IPS-20b (cell line): ENCODE data around the gene RSPH6A.
A peak's percentile ranks its signal among the peaks of the same experiment; 100 is the strongest.

Source experiments
- H3K27ac ChIP-seq: one replicate; pipeline ENCODE4 v1.5.1; 2013; ENCODE audit warnings: low read length
- H3K27me3 ChIP-seq: 2 replicates; pipeline ENCODE4 v1.6.1; 2013; ENCODE audit warnings: mild to moderate bottlenecking, low read length, inconsistent platforms; ENCODE audit not compliant: insufficient read depth
- H3K36me3 ChIP-seq: 2 replicates; pipeline ENCODE4 v1.6.1; 2013; ENCODE audit warnings: low read depth, mild to moderate bottlenecking, inconsistent platforms, low read length, moderate library complexity; ENCODE audit not compliant: insufficient read depth
- H3K4me1 ChIP-seq: 2 replicates; pipeline ENCODE4 v1.6.1; 2013; ENCODE audit warnings: mild to moderate bottlenecking, control low read depth, inconsistent platforms, low read length, moderate library complexity; ENCODE audit not compliant: insufficient read depth
- H3K4me3 ChIP-seq: 2 replicates; pipeline ENCODE4 v1.5.1; 2013; ENCODE audit warnings: mild to moderate bottlenecking, low read length, inconsistent platforms
- H3K9ac ChIP-seq: 2 replicates; pipeline ENCODE4 v1.6.1; 2013; ENCODE audit warnings: low read depth, mild to moderate bottlenecking, inconsistent platforms, low read length, moderate library complexity
- H3K9me3 ChIP-seq: 2 replicates; pipeline ENCODE4 v1.6.1; 2013; ENCODE audit warnings: mild to moderate bottlenecking, low read depth, low read length, inconsistent platforms; ENCODE audit not compliant: insufficient read depth

The RSPH6A gene

DNA sequence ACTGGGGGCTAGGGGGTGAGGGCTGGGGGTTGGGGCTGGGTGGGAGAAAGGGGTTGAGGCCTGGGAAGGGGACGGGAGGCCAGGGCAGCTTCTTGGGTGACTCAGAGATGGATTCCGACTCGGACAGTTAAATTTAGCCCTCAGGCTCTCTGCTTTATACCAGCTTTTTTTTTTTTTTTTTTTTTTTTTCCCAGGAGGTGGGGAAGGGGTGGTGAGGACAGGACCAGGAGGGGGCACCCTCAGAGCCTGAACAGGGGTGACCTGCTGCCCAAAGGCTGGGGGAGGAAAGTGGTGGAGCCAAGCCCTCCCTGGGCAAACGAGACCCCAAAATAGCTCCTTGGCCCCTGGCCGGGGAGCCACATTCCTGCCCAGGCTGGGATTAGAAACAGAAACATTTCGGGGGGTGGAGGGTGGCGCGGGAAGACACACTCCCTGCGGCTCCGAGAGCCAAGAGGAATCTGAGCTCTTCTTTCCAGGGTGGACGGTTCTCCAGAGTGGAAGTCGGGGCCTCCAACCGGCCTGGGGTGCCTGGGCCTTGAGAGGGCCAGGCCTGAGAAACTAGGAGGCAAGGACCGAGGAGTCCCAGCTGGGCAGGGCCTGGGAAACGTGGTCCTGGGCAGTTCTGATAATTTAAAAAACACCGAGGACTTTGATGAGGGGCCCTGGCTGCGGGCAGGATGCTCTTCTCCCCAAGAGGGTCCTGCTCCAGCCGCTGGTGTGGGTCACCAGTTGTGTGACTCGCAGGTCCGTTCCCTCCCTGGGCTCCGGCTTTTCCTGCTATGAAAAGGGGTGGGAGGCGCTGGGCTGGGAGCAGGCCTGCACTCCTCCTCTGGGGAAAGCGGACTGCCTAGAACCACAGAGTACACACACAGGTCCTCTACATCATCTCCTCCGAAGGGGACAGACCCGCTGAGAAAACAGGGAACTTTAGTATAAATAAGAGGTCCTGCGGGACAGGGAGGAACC is 32.0 kb downstream of the RSPH6A start:
- Histone ChIP-seq H3K9ac (no peak overlapping the region; the same call in 1 of the 2 replicates), H3K36me3 (peaks cover 28% of the 10 kb centered on the region), H3K9me3 (no peaks in the 10 kb centered on the region), H3K4me1 (peaks cover 16% of the 10 kb centered on the region), H3K27me3 (peaks cover 15% of the 10 kb centered on the region), H3K27ac (no peak overlapping the region), H3K4me3 (no peak overlapping the region)

DNA sequence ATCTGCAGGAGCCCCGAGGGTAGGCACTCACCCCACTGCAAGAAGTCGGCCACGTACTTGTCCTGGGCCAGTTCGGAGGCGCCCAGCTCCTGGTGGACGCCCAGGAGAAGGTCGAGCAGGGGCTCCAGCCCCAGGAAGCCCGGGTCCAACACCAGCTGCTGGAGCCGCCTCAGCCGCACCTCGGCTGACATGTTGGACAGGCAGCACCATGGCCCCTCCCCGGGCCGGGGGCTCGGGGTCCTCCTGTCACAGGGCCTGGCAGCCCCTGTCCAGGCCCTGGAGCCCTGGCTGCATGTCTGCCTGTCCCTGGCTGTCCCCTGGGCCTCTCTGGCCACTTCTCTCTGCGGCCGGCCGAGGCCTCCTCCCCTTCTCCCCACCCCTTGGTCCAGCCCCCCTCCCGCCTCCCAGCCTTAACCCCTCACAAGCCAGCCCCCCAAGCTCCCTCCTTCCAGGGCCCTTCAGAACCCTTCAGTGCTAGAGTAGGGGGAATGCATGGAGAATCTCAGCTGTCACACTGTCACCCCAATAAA is 32.9 kb downstream of the RSPH6A start, which contains the start of gene DMPK:
Gene DMPK, minus strand, starts transcription at position 329 of the 530 bp plus-strand sequence. Its CDS starts 138 bp downstream, at position 191.
- no peak within 1 kb of the TSS; the same call in 1 of the 2 replicates for H3K9ac ChIP-seq
- H3K4me3 ChIP-seq: no peak within 1 kb of the TSS
- H3K36me3 ChIP-seq: peaks cover 31% of the 10 kb centered on the region
- H3K27ac ChIP-seq: no peak within 1 kb of the TSS
- H3K4me1 ChIP-seq: peaks cover 16% of the 10 kb centered on the region
- H3K9me3 ChIP-seq: no peaks in the 10 kb centered on the region
- H3K27me3 ChIP-seq: peaks cover 15% of the 10 kb centered on the region

DNA sequence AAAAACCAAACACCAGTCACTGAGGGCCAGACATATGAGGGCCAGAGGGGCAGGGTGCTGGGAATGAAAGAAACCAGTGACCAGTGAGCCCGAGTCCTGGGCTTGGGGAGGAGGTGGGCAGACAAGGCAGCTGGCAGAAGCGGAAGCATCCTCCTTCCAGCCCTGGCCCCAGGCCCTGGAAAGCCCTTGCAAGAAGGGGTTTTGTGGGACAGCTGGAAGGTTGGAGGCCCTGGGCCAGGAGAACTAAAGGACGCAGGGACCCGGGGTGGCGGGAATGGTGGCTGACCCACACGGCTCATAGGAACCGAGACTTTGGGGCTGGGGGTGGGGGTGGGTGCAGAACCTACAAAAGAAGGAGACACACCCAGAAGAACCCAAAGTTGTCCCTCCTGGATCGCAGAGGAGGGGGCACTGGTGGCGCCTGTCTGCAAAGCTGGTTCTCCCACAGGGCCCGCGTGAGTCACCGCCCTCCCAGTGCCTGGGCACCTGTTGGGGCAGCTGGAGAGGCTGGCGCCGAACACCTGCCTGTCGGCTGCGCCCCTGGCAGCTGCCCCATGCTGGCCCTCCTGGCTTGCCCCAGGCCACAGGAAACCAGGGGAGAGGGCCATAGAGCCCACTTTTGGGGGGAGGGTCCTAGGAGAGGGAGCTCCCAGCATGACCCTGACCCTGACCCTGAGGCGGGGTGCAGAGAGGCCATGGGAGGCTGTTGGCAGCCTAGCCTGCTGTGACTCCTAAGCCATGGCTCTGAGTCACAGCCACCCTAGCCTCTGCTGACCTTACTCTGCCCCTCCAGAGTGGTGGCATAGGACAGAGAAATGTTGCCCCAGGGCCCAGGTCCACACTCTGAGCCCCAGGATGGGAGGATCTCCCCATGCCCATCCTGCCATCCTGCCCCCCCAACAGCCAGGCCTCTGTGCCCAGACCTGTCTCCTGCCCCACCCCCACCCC is 33.6 kb downstream of the RSPH6A start:
- peaks cover 31% of the 10 kb centered on the region for H3K36me3 ChIP-seq
- peaks cover 16% of the 10 kb centered on the region for H3K4me1 ChIP-seq
- H3K9ac ChIP-seq: no peak overlapping the region
- peaks cover 15% of the 10 kb centered on the region for H3K27me3 ChIP-seq
- H3K4me3 ChIP-seq: no peak overlapping the region
- H3K27ac ChIP-seq: no peak overlapping the region
- no peaks in the 10 kb centered on the region for H3K9me3 ChIP-seq

DNA sequence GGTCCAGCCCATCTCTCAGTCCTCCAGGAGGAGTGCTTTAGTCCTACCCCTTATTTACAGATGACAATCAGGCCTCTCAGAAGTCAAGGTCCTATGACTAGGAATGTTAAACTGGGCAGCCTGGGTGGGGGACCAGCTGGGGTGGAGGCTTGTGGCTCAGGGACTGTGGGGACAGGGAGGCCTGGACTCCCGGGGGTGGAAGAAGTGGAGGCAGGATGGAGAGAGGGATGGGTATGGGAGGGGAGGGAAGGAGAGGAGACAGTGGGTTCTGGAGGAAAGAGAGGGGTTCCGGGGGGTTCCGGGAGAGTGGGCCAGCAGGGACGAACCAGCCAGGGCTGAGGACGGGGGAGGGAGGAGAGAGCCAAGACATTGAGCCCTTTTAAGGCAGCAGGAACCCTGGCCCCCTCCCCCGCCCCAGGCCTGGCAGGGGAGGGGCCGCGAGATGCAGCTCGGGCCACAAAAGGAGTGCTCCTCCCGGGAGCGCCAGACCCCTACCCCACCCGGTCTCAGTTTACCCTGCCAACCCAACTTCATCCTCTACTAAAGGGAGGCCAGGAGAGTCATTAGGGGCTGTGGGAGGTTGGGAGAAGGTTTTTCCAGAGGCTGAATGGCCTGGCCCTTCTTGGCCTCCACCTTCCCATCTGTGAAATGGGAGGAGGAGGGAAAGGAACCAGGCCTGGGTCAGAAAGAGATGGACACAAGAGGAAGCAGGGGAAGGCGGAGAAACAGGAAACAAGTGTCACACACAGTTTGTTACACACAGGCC is 34.5 kb downstream of the RSPH6A start:
- Histone ChIP-seq H3K9me3 (no peaks in the 10 kb centered on the region), H3K27ac (no peak overlapping the region), H3K4me3 (no peak overlapping the region; the same call in 1 of the 2 replicates), H3K36me3 (peaks cover 28% of the 10 kb centered on the region), H3K27me3 (peaks cover 15% of the 10 kb centered on the region), H3K4me1 (peaks cover 16% of the 10 kb centered on the region), H3K9ac (peak overlapping the region; percentile 22; the same call in 1 of the 2 replicates)

DNA sequence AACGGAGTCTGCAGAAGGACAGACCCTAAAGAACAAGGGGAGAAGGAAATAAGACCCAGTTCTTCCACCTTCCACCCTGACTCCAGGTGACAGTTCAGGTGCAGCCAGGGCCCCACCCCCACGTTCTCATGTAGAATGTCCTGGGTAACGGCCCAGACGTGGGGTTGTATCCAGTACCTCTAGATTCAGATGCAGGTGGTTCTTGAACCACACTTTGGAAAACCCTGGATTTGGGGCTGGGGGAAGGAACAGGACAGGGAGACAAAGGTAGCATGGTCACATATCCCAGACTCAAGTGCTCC is 35.0 kb downstream of the RSPH6A start:
- H3K4me3 ChIP-seq: peak overlapping the region; percentile 45; the same call in 1 of the 2 replicates
- H3K27me3 ChIP-seq: peaks cover 15% of the 10 kb centered on the region
- H3K4me1 ChIP-seq: peaks cover 16% of the 10 kb centered on the region
- H3K9me3 ChIP-seq: no peaks in the 10 kb centered on the region
- peaks cover 23% of the 10 kb centered on the region for H3K36me3 ChIP-seq
- peak overlapping the region; percentile 22; the same call in 1 of the 2 replicates for H3K9ac ChIP-seq
- H3K27ac ChIP-seq: no peak overlapping the region

DNA sequence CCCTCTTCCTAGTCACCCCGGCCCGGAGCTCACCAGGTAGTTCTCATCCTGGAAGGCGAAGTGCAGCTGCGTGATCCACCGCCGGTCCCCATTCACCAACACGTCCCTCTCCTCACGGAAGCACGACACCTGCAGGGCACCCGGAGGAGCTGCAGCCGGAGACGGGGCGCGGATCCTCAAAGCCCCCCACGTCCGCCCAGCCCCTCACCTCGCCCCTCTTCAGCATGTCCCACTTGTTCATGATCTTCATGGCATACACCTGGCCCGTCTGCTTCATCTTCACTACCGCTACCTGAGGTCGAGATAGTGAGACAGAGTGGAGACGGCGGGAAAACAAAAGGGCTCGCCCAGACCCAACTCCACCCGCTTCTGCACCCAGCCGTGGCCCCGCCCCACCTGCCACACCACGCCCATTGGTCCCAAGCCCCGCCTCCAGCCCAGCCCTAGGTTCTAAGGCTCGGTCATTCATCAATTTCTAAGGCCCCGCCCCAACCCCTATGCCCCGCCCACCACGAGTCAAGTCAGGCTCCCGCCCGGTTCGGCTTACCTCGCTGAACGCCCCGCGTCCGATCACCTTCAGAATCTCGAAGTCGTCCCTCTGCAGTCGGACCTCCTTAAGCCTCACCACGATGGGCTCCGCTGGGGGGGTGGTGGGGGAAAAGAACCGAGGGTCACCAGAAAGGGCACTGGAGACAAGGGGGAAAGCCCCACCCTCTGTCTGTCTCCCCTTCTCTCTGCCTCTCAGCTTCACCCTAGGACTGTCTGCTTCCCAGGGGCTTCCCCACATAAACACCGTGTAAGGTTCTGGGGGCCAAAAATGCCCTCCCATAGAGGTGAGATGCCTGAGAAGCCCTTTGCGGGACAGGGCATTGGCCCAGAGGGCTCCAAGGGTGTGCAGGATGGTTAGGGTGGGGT is 35.6 kb downstream of the RSPH6A start:
- peak overlapping the region; percentile 63 for H3K4me3 ChIP-seq
- H3K9ac ChIP-seq: peak overlapping the region; percentile 22; the same call in 1 of the 2 replicates
- peaks cover 16% of the 10 kb centered on the region for H3K4me1 ChIP-seq
- no peaks in the 10 kb centered on the region for H3K9me3 ChIP-seq
- H3K36me3 ChIP-seq: peaks cover 17% of the 10 kb centered on the region
- peaks cover 15% of the 10 kb centered on the region for H3K27me3 ChIP-seq
- H3K27ac ChIP-seq: no peak overlapping the region

DNA sequence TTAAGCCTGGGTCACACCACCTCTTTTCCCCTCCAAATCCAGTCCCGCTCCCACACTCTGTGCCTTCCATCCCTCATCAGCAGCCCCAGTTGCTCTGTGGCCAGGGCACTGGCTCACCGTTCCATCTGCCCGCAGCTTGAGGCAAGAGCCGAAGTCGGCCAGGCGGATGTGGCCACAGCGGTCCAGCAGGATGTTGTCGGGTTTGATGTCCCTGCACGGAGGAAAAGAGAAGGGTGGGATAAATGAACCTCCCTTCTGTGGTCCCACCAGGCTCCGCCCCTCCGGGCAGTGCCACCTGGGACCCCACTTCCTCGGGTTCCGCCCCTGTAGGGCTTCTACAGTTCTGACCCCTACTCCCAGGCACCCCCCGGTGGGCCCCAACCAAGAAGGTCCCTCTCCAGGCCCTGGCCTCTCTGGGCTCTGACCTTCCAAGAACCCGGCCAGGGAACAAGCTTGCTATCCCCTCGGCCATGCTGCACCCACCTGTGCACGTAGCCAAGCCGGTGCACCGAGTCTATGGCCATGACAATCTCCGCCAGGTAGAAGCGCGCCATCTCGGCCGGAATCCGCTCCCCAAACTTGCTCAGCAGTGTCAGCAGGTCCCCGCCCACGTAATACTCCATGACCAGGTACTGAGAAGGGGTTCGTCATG is 37.0 kb downstream of the RSPH6A start:
- H3K4me1 ChIP-seq: peaks cover 15% of the 10 kb centered on the region
- peaks cover 15% of the 10 kb centered on the region for H3K27me3 ChIP-seq
- H3K4me3 ChIP-seq: no peak overlapping the region
- no peak overlapping the region for H3K27ac ChIP-seq
- peaks cover 23% of the 10 kb centered on the region for H3K36me3 ChIP-seq
- no peaks in the 10 kb centered on the region for H3K9me3 ChIP-seq
- H3K9ac ChIP-seq: no peak overlapping the region

DNA sequence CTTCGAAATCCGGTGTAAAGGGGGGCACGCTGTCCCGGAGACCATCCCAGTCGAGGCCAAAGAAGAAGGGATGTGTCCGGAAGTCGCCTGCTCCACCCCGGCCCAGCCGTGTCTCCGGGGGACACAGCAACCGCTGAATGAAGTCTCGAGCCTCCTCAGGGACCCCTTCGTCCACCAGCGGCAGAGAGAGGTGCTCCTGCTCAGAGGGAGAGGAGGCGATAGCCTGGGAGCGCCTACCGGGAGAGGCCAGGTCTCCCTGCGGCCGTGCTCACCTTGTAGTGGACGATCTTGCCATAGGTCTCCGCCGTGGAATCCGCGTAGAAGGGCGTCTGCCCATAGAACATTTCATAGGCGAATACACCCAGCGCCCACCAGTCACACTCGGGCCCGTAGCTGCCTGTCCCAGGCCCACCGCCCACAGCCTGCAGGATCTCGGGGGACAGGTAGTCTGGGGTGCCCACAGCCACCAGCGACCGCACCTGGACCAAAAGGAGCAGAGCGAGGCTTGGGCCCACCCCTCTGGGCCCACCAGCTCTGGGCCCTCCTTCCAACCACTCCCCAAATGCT is 37.6 kb downstream of the RSPH6A start:
- peaks cover 15% of the 10 kb centered on the region for H3K27me3 ChIP-seq
- H3K4me1 ChIP-seq: peaks cover 12% of the 10 kb centered on the region
- peaks cover 25% of the 10 kb centered on the region for H3K36me3 ChIP-seq
- no peak overlapping the region for H3K4me3 ChIP-seq
- H3K9me3 ChIP-seq: no peaks in the 10 kb centered on the region
- H3K27ac ChIP-seq: no peak overlapping the region
- H3K9ac ChIP-seq: no peak overlapping the region

DNA sequence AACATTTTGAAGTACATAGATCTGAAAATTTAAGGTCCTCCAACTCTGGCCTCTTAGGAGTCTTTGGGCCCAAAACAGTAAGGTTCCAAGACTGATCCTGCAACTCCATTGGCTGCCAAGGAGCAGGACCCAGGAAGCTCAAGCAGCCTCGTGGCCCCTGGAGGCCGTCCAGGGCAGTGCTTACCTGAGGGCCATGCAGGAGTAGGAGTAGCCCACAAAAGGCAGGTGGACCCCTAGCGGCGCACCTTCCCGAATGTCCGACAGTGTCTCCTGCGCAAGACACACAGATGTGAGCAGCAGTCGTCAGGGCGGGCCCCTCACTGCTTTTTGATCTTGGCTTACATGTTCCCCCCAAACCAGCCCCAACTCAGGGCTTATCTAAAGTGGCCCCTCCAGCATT is 40.3 kb downstream of the RSPH6A start:
- peaks cover 1% of the 10 kb centered on the region for H3K4me1 ChIP-seq
- no peak overlapping the region for H3K27ac ChIP-seq
- peaks cover 25% of the 10 kb centered on the region for H3K36me3 ChIP-seq
- no peak overlapping the region for H3K4me3 ChIP-seq
- no peaks in the 10 kb centered on the region for H3K9me3 ChIP-seq
- no peaks in the 10 kb centered on the region; the same call in 1 of the 2 replicates for H3K27me3 ChIP-seq
- H3K9ac ChIP-seq: no peak overlapping the region
